B cell (primary cell): ENCODE data around the gene ASPRV1.

Experiments
- CTCF ChIP-seq: fragments of 200-600 bp; IDR thresholded peaks from one replicate; pipeline ENCODE4 v1.8.0; 2022; ENCODE audit warnings: antibody characterized with exemption, mild to moderate bottlenecking
- EZH2 ChIP-seq: IDR thresholded peaks from 2 replicates; pipeline ENCODE4 v1.6.1; 2012; ENCODE audit warnings: borderline replicate concordance, low read depth, mild to moderate bottlenecking, moderate library complexity, low read length; ENCODE audit not compliant: insufficient read depth, poor library complexity, severe bottlenecking

GRCh38 chr2:69965756-69966445 lies 4.5 kb upstream of the ASPRV1 start:
- TF ChIP-seq CTCF (no peak), EZH2 (no peak)
